KOPT-K1 (cell line): ENCODE data around the gene RTP1.
"Not testable (repeated sequence)": the region's sequence is repeated elsewhere in the genome, so short reads cannot be mapped to it uniquely, and the experiment has no call there.

Experiments used
- H3K27ac ChIP-seq: fragments of 200-600 bp; sonication (generic); 2 replicates; pipeline ENCODE4 v1.5.1; 2016; ENCODE audit warnings: antibody characterized with exemption, mild to moderate bottlenecking, low read depth, low read length; ENCODE audit not compliant: poor library complexity, severe bottlenecking
- H3K36me3 ChIP-seq: fragments of 200-600 bp; sonication (generic); 2 replicates; pipeline ENCODE4 v1.5.1; 2017; ENCODE audit warnings: antibody characterized with exemption, mild to moderate bottlenecking, low read length, moderate library complexity; ENCODE audit not compliant: insufficient read depth
- H3K9me3 ChIP-seq: fragments of 200-600 bp; sonication (generic); 2 replicates; pipeline ENCODE4 v1.5.1; 2017; ENCODE audit warnings: antibody characterized with exemption, low read length, mild to moderate bottlenecking; ENCODE audit not compliant: insufficient read depth, poor library complexity, severe bottlenecking

The RTP1 gene

GRCh38 chr3:187211532-187212195, 14.4 kb downstream of the RTP1 start:
- H3K9me3 ChIP-seq, result peaks cover 24% of the 10 kb centered on the region
- no peaks in the 10 kb centered on the region for H3K36me3 ChIP-seq
- H3K27ac ChIP-seq, result no peak overlapping the region

- Histone ChIP-seq H3K36me3 (no peaks in the 10 kb centered on the region), H3K9me3 (peaks cover 19% of the 10 kb centered on the region), H3K27ac (no peak overlapping the region)
These were observed 14.9 kb downstream of the RTP1 start for GRCh38 chr3:187212196-187212545.

GRCh38 chr3:187212705-187213104, 15.4 kb downstream of the RTP1 start:
- no peak overlapping the region for H3K27ac ChIP-seq
- peaks cover 16% of the 10 kb centered on the region for H3K9me3 ChIP-seq
- no peaks in the 10 kb centered on the region for H3K36me3 ChIP-seq

GRCh38 chr3:187213616-187214015, 16.3 kb downstream of the RTP1 start:
- H3K27ac ChIP-seq, result no peak overlapping the region
- peaks cover 10% of the 10 kb centered on the region for H3K9me3 ChIP-seq
- H3K36me3 ChIP-seq, result no peaks in the 10 kb centered on the region

- Histone ChIP-seq H3K36me3 (no peaks in the 10 kb centered on the region), H3K9me3 (peaks cover 5% of the 10 kb centered on the region), H3K27ac (no peak overlapping the region)
These were observed 18.2 kb downstream of the RTP1 start for GRCh38 chr3:187215460-187215859.

- Histone ChIP-seq H3K9me3 (no peaks in the 10 kb centered on the region), H3K27ac (no peak overlapping the region), H3K36me3 (no peaks in the 10 kb centered on the region)
These were observed 25.5 kb downstream of the RTP1 start for GRCh38 chr3:187222801-187223200.

- H3K9me3 ChIP-seq, result no peaks in the 10 kb centered on the region
- no peaks in the 10 kb centered on the region for H3K36me3 ChIP-seq
- no peak overlapping the region for H3K27ac ChIP-seq
These were observed 26.5 kb downstream of the RTP1 start for GRCh38 chr3:187223799-187224198.

- no peak overlapping the region for H3K27ac ChIP-seq
- H3K9me3 ChIP-seq, result no peaks in the 10 kb centered on the region
- no peaks in the 10 kb centered on the region for H3K36me3 ChIP-seq
These were observed 30.5 kb downstream of the RTP1 start for GRCh38 chr3:187227658-187228258.

- Histone ChIP-seq H3K27ac (no peak overlapping the region), H3K36me3 (no peaks in the 10 kb centered on the region), H3K9me3 (no peaks in the 10 kb centered on the region)
These were observed 31.5 kb downstream of the RTP1 start for GRCh38 chr3:187228740-187229139.

- no peak overlapping the region for H3K27ac ChIP-seq
- no peaks in the 10 kb centered on the region for H3K36me3 ChIP-seq
- no peaks in the 10 kb centered on the region for H3K9me3 ChIP-seq
These were observed 32.7 kb downstream of the RTP1 start for GRCh38 chr3:187230011-187230410.

GRCh38 chr3:187236962-187237361, 39.7 kb downstream of the RTP1 start:
- Histone ChIP-seq H3K36me3 (no peaks in the 10 kb centered on the region), H3K27ac (no peak overlapping the region), H3K9me3 (peaks cover 8% of the 10 kb centered on the region)

- peaks cover 8% of the 10 kb centered on the region for H3K9me3 ChIP-seq
These were observed 40.5 kb downstream of the RTP1 start for GRCh38 chr3:187237741-187238140.

GRCh38 chr3:187238239-187238638, 41.0 kb downstream of the RTP1 start:
- no peaks in the 10 kb centered on the region for H3K36me3 ChIP-seq
- no peak overlapping the region for H3K27ac ChIP-seq
- H3K9me3 ChIP-seq, result peaks cover 8% of the 10 kb centered on the region

More at GRCh38 chr3:187237741-187238140, 40.5 kb downstream of the RTP1 start:
- no peak overlapping the region for H3K27ac ChIP-seq
- no peaks in the 10 kb centered on the region for H3K36me3 ChIP-seq

- H3K36me3 ChIP-seq, H3K27ac ChIP-seq, H3K9me3 ChIP-seq: not testable (repeated sequence)
These were observed 41.5 kb downstream of the RTP1 start for GRCh38 chr3:187238835-187239234.

GRCh38 chr3:187242435-187242834, 45.1 kb downstream of the RTP1 start:
- Histone ChIP-seq H3K27ac (no peak overlapping the region), H3K36me3 (no peaks in the 10 kb centered on the region), H3K9me3 (peaks cover 8% of the 10 kb centered on the region)

- H3K27ac ChIP-seq, result no peak overlapping the region
- H3K9me3 ChIP-seq, result peaks cover 8% of the 10 kb centered on the region
- H3K36me3 ChIP-seq, result no peaks in the 10 kb centered on the region
These were observed 45.6 kb downstream of the RTP1 start for GRCh38 chr3:187242900-187243299.
